Neural cell (in vitro differentiated cells): ENCODE data around the gene ZNF610. TPM values are rescaled to one million over a fixed set of nuclear protein-coding genes. Genes with fewer than 3 reads are reported as not detected.

Source experiments
- H2AFZ ChIP-seq: fragments of 200-600, 300-800 bp; sonication (generic), shearing (Covaris generic); 2 replicates; pipeline ENCODE4 v1.6.0; 2014; ENCODE audit warnings: low read depth, mild to moderate bottlenecking, antibody characterized with exemption, low read length, moderate library complexity
- H3F3A ChIP-seq: fragments of 200-600 bp; shearing (Covaris generic); 2 replicates; pipeline ENCODE4 v1.6.1; 2016; ENCODE audit warnings: mild to moderate bottlenecking, moderate library complexity, mixed read lengths, antibody characterized with exemption, low read length; ENCODE audit not compliant: insufficient read depth, poor library complexity, severe bottlenecking
- H3K27ac ChIP-seq: fragments of 200-600, 300-800 bp; sonication (generic), shearing (Covaris generic); 2 replicates; pipeline ENCODE4 v1.5.1; 2014; ENCODE audit warnings: mild to moderate bottlenecking, low read length, moderate library complexity
- H3K27me3 ChIP-seq: fragments of 300-800, 200-600 bp; sonication (generic), shearing (Covaris generic); 2 replicates; pipeline ENCODE4 v1.6.0; 2014; ENCODE audit warnings: mild to moderate bottlenecking, low read depth, low read length, moderate library complexity; ENCODE audit not compliant: insufficient read depth
- H3K36me3 ChIP-seq: fragments of 300-800, 200-600 bp; sonication (generic), shearing (Covaris generic); 2 replicates; pipeline ENCODE4 v1.5.1; 2014; ENCODE audit warnings: mild to moderate bottlenecking, antibody characterized with exemption, low read length, moderate library complexity; ENCODE audit not compliant: insufficient read depth
- H3K4me2 ChIP-seq: fragments of 300-800, 200-600 bp; sonication (generic), shearing (Covaris generic); 2 replicates; pipeline ENCODE4 v1.6.0; 2014; ENCODE audit warnings: mild to moderate bottlenecking, low read length
- H3K4me3 ChIP-seq: fragments of 300-800, 200-600 bp; sonication (generic), shearing (Covaris generic); 2 replicates; pipeline ENCODE4 v1.5.1; 2014; ENCODE audit warnings: mild to moderate bottlenecking, low read length, moderate library complexity
- H3K79me2 ChIP-seq: fragments of 200-600 bp; shearing (Covaris generic); replicated peaks from 2 replicates; pipeline ENCODE4 v1.6.0; 2014; ENCODE audit warnings: mild to moderate bottlenecking, low read length, moderate library complexity; ENCODE audit not compliant: insufficient read depth
- H3K9ac ChIP-seq: fragments of 300-800, 200-600 bp; sonication (generic), shearing (Covaris generic); 2 replicates; pipeline ENCODE4 v1.6.1; 2016; ENCODE audit warnings: mild to moderate bottlenecking, low read length, mixed read lengths
- H3K9me2 ChIP-seq: fragments of 200-600 bp; shearing (Covaris generic); 2 replicates; pipeline ENCODE4 v1.6.1; 2016; ENCODE audit warnings: mild to moderate bottlenecking, low read length, mixed read lengths; ENCODE audit not compliant: insufficient read depth
- H3K9me3 ChIP-seq: fragments of 200-600, 300-800 bp; sonication (generic), shearing (Covaris generic); 2 replicates; pipeline ENCODE4 v1.6.1; 2016; ENCODE audit warnings: mild to moderate bottlenecking, mixed run types, low read length, moderate library complexity, mixed read lengths
- H4K20me1 ChIP-seq: fragments of 200-600 bp; shearing (Covaris generic); 2 replicates; pipeline ENCODE4 v1.6.1; 2016; ENCODE audit warnings: mild to moderate bottlenecking, mixed run types; ENCODE audit not compliant: insufficient read depth
- EP300 ChIP-seq: fragments of 450-650 bp; conservative IDR thresholded peaks from 2 replicates; pipeline ENCODE4 v1.6.1; 2014; ENCODE audit warnings: antibody characterized with exemption, mild to moderate bottlenecking, moderate library complexity; ENCODE audit not compliant: poor library complexity, severe bottlenecking
- EZH2 ChIP-seq: fragments of 200-600, 300-800 bp; shearing (Covaris generic), sonication (generic); IDR thresholded peaks from 2 replicates; pipeline ENCODE4 v1.6.1; 2014; ENCODE audit warnings: antibody characterized with exemption, low read length, borderline replicate concordance, mild to moderate bottlenecking; ENCODE audit not compliant: insufficient read depth, poor library complexity, severe bottlenecking
- MXI1 ChIP-seq: fragments of 450-650 bp; conservative IDR thresholded peaks from 2 replicates; pipeline ENCODE4 v1.6.1; 2014; ENCODE audit warnings: antibody characterized with exemption, mild to moderate bottlenecking; ENCODE audit not compliant: poor library complexity, severe bottlenecking
- POLR2AphosphoS5 ChIP-seq: IDR thresholded peaks from 2 replicates; pipeline ENCODE4 v1.6.1; 2012
- RAD21 ChIP-seq: fragments of 450-650 bp; conservative IDR thresholded peaks from 2 replicates; pipeline ENCODE4 v1.6.1; 2014; ENCODE audit warnings: antibody characterized with exemption, mild to moderate bottlenecking, moderate library complexity
- REST ChIP-seq: IDR thresholded peaks from 2 replicates; pipeline ENCODE4 v1.6.1; 2012; ENCODE audit warnings: borderline replicate concordance
- SMC3 ChIP-seq: fragments of 450-650 bp; conservative IDR thresholded peaks from 2 replicates; pipeline ENCODE4 v1.6.1; 2014; ENCODE audit warnings: antibody characterized with exemption, mild to moderate bottlenecking, moderate library complexity; ENCODE audit not compliant: poor library complexity
- TAF1 ChIP-seq: IDR thresholded peaks from 2 replicates; pipeline ENCODE4 v1.6.1; 2012; ENCODE audit warnings: low read depth
- polyA minus RNA-seq: library from RNA; depleted of rRNA, polyadenylated mRNA; stranded (reverse); fragments of >200 nt; gene quantifications from 2 replicates; pipeline ENCODE4 v1.2.3, GENCODE V29; 2014
- polyA plus RNA-seq: library from polyadenylated mRNA; depleted of rRNA; stranded (reverse); fragments of >200 nt; gene quantifications from 2 replicates; pipeline ENCODE4 v1.2.3, GENCODE V29; 2014
- TF ChIP-seq, protein P1 (sequence below): fragments of 450-650 bp; IDR thresholded peaks from 2 replicates; pipeline ENCODE4 v1.5.1; 2014; ENCODE audit warnings: antibody characterized with exemption, mild to moderate bottlenecking, moderate library complexity; ENCODE audit not compliant: poor library complexity, severe bottlenecking

Gene ZNF610
- polyA plus RNA-seq (23.1 and 28.3 TPM in 2 replicates), polyA minus RNA-seq (56.7 and 58.2 TPM in 2 replicates)

DNA sequence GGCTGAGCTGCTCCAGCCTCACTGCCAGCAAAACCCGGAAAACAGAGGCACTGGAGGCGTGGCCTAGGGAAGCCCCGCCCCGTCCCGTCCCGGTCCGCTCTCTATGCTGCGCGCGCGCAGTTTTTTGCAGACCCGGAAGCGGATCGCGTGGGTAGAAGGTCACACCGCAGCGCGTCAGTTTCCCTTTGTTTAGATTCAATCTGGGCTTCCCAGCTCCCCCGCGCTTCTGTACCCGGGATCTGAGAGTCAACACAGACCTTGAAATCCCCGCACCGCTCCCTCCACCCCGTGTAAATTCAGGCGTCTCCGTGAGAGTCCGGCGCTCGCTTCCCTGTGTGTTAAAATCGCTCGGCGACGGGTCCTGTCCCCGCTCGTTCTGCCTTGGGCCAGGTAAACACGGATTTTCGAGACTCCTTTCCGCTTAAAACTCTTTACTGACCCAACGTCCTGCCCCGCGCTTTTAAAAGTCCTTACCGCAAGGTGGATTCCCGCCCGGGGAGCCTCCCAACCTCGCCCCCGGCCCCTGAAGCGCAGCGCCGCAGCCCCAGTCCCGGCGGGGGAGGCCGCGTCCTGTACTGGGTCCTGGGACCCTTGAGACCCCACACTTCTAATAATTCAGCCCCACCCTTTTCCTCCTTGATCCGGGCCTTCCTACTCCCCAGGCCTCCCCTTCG lies at the start of gene ZNF610:
ZNF610 (plus strand) TSS at position 127 of the 674 bp plus-strand sequence. CDS start 12,930 bp downstream, outside the sequence.
- Histone ChIP-seq H3K79me2 (peaks cover 17% of the 10 kb centered on the region), H3K9ac (peak within 1 kb of the TSS; percentile 99), H3K4me3 (peak within 1 kb of the TSS; percentile 97), H4K20me1 (no peaks in the 10 kb centered on the region), H3K4me2 (peak within 1 kb of the TSS; percentile 61), H3F3A (no peaks in the 10 kb centered on the region), H3K9me3 (no peaks in the 10 kb centered on the region), H3K27ac (peak within 1 kb of the TSS; percentile 98), H2AFZ (peak within 1 kb of the TSS; percentile 77), H3K9me2 (no peaks in the 10 kb centered on the region), H3K27me3 (no peaks in the 10 kb centered on the region), H3K36me3 (no peaks in the 10 kb centered on the region)
- peak; percentile 60 for TF ChIP-seq REST
- no peak for TF ChIP-seq EZH2
- peak; percentile 84 for TF ChIP-seq TAF1
- TF ChIP-seq, protein P1, sequence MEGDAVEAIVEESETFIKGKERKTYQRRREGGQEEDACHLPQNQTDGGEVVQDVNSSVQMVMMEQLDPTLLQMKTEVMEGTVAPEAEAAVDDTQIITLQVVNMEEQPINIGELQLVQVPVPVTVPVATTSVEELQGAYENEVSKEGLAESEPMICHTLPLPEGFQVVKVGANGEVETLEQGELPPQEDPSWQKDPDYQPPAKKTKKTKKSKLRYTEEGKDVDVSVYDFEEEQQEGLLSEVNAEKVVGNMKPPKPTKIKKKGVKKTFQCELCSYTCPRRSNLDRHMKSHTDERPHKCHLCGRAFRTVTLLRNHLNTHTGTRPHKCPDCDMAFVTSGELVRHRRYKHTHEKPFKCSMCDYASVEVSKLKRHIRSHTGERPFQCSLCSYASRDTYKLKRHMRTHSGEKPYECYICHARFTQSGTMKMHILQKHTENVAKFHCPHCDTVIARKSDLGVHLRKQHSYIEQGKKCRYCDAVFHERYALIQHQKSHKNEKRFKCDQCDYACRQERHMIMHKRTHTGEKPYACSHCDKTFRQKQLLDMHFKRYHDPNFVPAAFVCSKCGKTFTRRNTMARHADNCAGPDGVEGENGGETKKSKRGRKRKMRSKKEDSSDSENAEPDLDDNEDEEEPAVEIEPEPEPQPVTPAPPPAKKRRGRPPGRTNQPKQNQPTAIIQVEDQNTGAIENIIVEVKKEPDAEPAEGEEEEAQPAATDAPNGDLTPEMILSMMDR: no peak
- TF ChIP-seq MXI1: peak; percentile 58
- peak; percentile 19 for TF ChIP-seq EP300
- TF ChIP-seq SMC3: no peak
- TF ChIP-seq RAD21: no peak
- TF ChIP-seq POLR2AphosphoS5: peak; percentile 98

- Histone ChIP-seq H3K4me2 (no peak overlapping the region), H4K20me1 (no peaks in the 10 kb centered on the region), H3K27me3 (no peaks in the 10 kb centered on the region), H3F3A (no peaks in the 10 kb centered on the region), H3K36me3 (peaks cover 31% of the 10 kb centered on the region), H3K79me2 (no peaks in the 10 kb centered on the region), H3K9me2 (no peaks in the 10 kb centered on the region), H3K27ac (no peak overlapping the region), H3K4me3 (no peak overlapping the region), H2AFZ (no peak overlapping the region), H3K9ac (no peak overlapping the region), H3K9me3 (no peaks in the 10 kb centered on the region)
- TF ChIP-seq RAD21 (no peak), REST (no peak), TAF1 (no peak), SMC3 (no peak), POLR2AphosphoS5 (no peak), EZH2 (no peak), EP300 (no peak), MXI1 (no peak)
- TF ChIP-seq, protein P1: no peak
Measured at GRCh38 chr19:52286256-52286655, 49.8 kb upstream of the ZNF610 start.
